HUES64 (cell line): ENCODE measurements around the gene JDP2.
A peak's percentile ranks its signal among the peaks of the same experiment; 100 is the strongest.

Experiments used
- H3K27ac ChIP-seq: 2 replicates; pipeline ENCODE4 v1.7.0; 2013; ENCODE audit warnings: low read depth, low read length, inconsistent platforms
- H3K27me3 ChIP-seq: 2 replicates; pipeline ENCODE4 v1.6.1; 2013; ENCODE audit warnings: mild to moderate bottlenecking, low read length; ENCODE audit not compliant: insufficient read depth
- H3K36me3 ChIP-seq: 2 replicates; pipeline ENCODE4 v1.6.1; 2013; ENCODE audit warnings: mild to moderate bottlenecking, low read length; ENCODE audit not compliant: insufficient read depth
- H3K4me1 ChIP-seq: 2 replicates; pipeline ENCODE4 v1.6.1; 2013; ENCODE audit warnings: mild to moderate bottlenecking, low read length, moderate library complexity; ENCODE audit not compliant: insufficient read depth
- H3K4me3 ChIP-seq: 2 replicates; pipeline ENCODE4 v1.5.1; 2013; ENCODE audit warnings: mild to moderate bottlenecking, low read length, moderate library complexity
- H3K9ac ChIP-seq: 2 replicates; pipeline ENCODE4 v1.6.1; 2013; ENCODE audit warnings: mild to moderate bottlenecking, low read depth, low read length
- H3K9me3 ChIP-seq: 2 replicates; pipeline ENCODE4 v1.6.1; 2013; ENCODE audit warnings: low read depth, low read length; ENCODE audit not compliant: insufficient read depth
- WGBS: fragments of 150-250, 120-280 bp; methylation state at CpG from one replicate; pipeline ENCODE4 v1.1.7; 2013; ENCODE audit warnings: missing lambda C conversion rate; 5-methylcytosine and 5-hydroxymethylcytosine counted together

The JDP2 gene

GRCh38 chr14:75456997-75457335, 29.1 kb downstream of the JDP2 start:
- H3K4me1 ChIP-seq = peaks cover 36% of the 10 kb centered on the region
- no peaks in the 10 kb centered on the region for H3K27me3 ChIP-seq
- H3K36me3 ChIP-seq = peaks cover 8% of the 10 kb centered on the region; the same call in 1 of the 2 replicates
- H3K9ac ChIP-seq = peak overlapping the region; percentile 30; the same call in 1 of the 2 replicates
- WGBS = 95% methylated on average over 5 of the region's 5 CpGs
- H3K4me3 ChIP-seq = no peak overlapping the region
- no peak overlapping the region for H3K27ac ChIP-seq
- no peaks in the 10 kb centered on the region for H3K9me3 ChIP-seq

- 80% methylated on average over 10 of the region's 10 CpGs for WGBS
- Histone ChIP-seq H3K36me3 (peaks cover 15% of the 10 kb centered on the region; the same call in 1 of the 2 replicates), H3K9me3 (no peaks in the 10 kb centered on the region), H3K9ac (peak overlapping the region; percentile 25; the same call in 1 of the 2 replicates), H3K27ac (peak overlapping the region; percentile 59; the same call in 1 of the 2 replicates), H3K27me3 (no peaks in the 10 kb centered on the region), H3K4me1 (peaks cover 29% of the 10 kb centered on the region), H3K4me3 (no peak overlapping the region)
Measured at GRCh38 chr14:75457648-75458165, 29.9 kb downstream of the JDP2 start.

DNA sequence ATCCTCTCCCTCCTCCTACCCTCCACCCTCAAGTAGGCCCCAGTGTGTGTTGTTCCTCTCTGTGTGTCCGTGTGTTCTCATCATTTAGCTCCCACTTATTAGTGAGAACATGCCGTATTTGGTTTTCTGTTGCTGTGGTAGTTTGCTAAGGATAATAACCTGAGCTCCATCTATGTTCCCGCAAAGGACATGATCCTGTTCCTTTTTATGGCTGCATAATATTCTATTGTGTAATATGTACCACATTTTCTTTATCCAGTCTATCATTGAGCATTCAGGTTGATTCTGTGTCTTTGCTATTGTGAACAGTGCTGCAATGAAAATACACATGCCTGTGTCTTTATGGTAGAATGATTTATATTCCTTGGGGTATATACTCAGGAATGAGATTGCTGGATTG, 30.5 kb downstream of the JDP2 start:
- H3K27me3 ChIP-seq = no peaks in the 10 kb centered on the region
- H3K36me3 ChIP-seq = peaks cover 20% of the 10 kb centered on the region; the same call in 1 of the 2 replicates
- no peak overlapping the region for H3K4me3 ChIP-seq
- H3K27ac ChIP-seq = no peak overlapping the region
- no peaks in the 10 kb centered on the region for H3K9me3 ChIP-seq
- no peak overlapping the region for H3K9ac ChIP-seq
- WGBS = 100% methylated on average over 2 of the region's 3 CpGs
- H3K4me1 ChIP-seq = peaks cover 25% of the 10 kb centered on the region

DNA sequence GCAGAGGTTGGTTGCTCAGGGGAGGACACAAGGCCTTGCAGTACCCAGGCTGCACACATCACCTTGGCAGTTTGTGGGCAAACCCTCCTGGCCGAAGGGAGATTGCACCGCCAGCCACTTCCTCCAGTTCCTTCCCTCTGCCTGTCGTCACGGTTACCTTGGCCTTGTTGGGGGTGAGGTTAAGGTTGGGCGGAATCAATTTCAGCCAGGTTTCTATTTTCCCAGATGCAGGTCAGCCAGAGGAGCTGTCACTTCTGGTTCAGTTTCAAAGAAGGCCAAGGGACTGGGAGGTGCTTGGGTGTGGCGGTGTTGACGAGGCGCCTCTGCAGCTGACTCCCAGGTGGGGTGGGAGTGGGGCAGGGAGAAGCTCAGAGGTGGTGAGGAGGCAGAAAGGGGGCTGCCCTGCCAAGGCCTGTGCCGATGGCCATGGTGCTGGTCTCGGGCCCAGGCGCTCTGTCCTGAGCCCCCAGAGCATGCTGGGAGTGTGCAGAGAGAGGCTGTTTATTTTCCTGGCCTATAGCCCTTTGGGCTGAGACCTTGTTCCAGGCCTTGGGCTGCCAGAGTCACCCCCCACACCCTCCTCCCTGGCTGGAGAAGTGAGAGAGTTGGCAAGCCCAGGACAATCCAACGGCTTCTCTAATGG, 31.4 kb downstream of the JDP2 start:
- H3K9ac ChIP-seq = no peak overlapping the region
- H3K9me3 ChIP-seq = no peaks in the 10 kb centered on the region
- H3K4me3 ChIP-seq = no peak overlapping the region
- peaks cover 20% of the 10 kb centered on the region; the same call in 1 of the 2 replicates for H3K36me3 ChIP-seq
- H3K27ac ChIP-seq = no peak overlapping the region
- H3K27me3 ChIP-seq = no peaks in the 10 kb centered on the region
- 90% methylated on average over 12 of the region's 12 CpGs for WGBS
- peaks cover 16% of the 10 kb centered on the region for H3K4me1 ChIP-seq

GRCh38 chr14:75459791-75460190, 32.0 kb downstream of the JDP2 start:
- Histone ChIP-seq H3K27ac (no peak overlapping the region), H3K36me3 (peaks cover 20% of the 10 kb centered on the region; the same call in 1 of the 2 replicates)
- WGBS = 88% methylated on average over 1 of the region's 1 CpG

DNA sequence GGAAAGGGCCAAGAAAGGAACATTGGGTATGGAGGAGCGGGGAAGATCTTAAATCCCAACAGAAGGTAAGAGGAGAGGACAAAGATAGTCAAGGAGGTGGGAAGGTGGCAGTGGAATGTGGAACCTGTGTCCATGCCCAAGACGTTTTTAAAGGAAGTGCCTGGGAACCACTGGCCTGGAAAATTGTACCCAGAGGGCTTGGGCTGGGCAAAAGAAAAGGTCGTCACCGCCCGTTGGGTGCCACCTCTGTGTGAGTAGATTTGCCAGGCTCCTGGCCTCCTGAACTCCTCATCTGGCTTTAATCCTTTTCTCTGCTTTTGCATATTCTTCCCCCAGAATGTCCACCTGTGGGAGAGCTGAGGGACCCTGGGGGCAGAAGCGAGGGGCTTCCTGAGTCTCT, 32.6 kb downstream of the JDP2 start:
- no peak overlapping the region for H3K27ac ChIP-seq
- 92% methylated on average over 6 of the region's 6 CpGs for WGBS
- H3K9me3 ChIP-seq = no peaks in the 10 kb centered on the region
- H3K4me1 ChIP-seq = peaks cover 15% of the 10 kb centered on the region
- no peaks in the 10 kb centered on the region for H3K27me3 ChIP-seq
- H3K4me3 ChIP-seq = no peak overlapping the region
- H3K9ac ChIP-seq = no peak overlapping the region
- peaks cover 20% of the 10 kb centered on the region; the same call in 1 of the 2 replicates for H3K36me3 ChIP-seq

More at GRCh38 chr14:75459791-75460190, 32.0 kb downstream of the JDP2 start:
- Histone ChIP-seq H3K9ac (no peak overlapping the region), H3K4me3 (no peak overlapping the region), H3K27me3 (no peaks in the 10 kb centered on the region), H3K4me1 (peaks cover 15% of the 10 kb centered on the region), H3K9me3 (no peaks in the 10 kb centered on the region)

DNA sequence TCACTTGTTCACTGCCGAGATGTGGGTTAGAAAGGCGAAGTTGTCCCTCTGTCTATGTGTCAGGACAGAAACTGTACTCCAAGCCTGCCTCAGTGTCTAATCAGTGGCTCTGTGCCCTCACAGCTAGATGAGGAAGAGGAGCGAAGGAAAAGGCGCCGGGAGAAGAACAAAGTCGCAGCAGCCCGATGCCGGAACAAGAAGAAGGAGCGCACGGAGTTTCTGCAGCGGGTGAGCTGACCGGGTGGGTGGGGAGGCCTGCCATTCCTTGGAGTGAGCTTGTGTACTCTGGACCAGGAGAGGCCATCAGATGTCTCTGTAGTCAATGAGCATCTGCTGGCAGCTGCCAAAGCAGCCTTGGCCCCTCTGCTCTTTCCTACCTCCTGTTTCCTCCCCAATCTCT, 33.5 kb downstream of the JDP2 start:
- Histone ChIP-seq H3K4me3 (no peak overlapping the region), H3K27me3 (no peaks in the 10 kb centered on the region), H3K9ac (no peak overlapping the region), H3K4me1 (peaks cover 10% of the 10 kb centered on the region), H3K9me3 (no peaks in the 10 kb centered on the region), H3K36me3 (peaks cover 20% of the 10 kb centered on the region; the same call in 1 of the 2 replicates), H3K27ac (no peak overlapping the region)
- WGBS = 96% methylated on average over 12 of the region's 12 CpGs

DNA sequence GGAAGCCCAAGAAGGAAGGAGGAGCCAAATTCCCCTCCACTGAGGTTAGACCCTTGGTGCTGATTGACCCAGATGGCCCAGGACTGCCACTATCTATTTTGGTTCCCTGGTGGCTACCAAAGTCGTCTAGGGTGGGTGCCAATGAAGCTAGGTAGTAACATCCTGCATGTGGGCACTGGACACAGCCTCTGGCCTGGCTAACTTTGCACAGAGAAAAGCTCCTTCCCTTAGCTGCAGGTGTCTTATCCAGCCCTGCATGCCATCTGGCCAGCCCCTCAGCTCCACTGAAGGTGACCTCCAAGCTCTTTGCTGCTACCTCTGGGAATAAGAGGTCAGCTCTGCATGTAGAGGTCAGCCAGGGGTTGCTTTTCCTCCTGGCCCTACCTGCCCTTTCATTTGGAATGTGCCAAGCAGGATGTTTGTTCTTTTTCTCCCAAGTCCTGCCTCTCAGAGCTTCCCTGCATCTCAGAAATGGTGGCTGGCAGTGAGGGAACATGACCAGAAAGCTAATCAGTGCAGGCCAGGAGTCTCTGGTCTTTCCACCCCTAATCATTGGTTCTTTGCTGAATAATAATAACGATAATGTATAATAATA, 34.0 kb downstream of the JDP2 start:
- peaks cover 20% of the 10 kb centered on the region; the same call in 1 of the 2 replicates for H3K36me3 ChIP-seq

DNA sequence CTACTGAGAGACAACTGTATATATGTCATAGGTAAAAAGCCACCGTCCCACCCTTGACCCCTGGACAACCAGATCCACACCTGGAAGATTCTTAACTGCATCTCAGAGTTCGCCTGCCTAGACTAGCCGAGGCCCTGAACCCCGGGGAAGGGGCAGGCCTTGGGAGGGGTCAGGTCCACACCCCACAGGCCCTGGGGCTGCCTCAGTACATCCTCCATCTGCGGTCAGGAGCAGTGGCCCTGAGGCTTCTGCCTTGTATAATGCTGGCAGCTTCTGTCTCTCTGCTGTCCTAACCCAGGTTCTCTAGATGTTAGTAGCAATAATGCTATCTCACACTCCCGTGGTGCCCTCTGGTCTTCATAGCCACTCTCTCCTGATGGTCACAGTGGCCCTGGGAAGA, 36.8 kb downstream of the JDP2 start:
- no peak overlapping the region for H3K4me3 ChIP-seq
- H3K4me1 ChIP-seq = no peaks in the 10 kb centered on the region
- H3K27me3 ChIP-seq = no peaks in the 10 kb centered on the region
- no peak overlapping the region for H3K27ac ChIP-seq
- WGBS = 95% methylated on average over 6 of the region's 6 CpGs
- H3K9ac ChIP-seq = no peak overlapping the region
- no peaks in the 10 kb centered on the region for H3K9me3 ChIP-seq
- H3K36me3 ChIP-seq = peaks cover 28% of the 10 kb centered on the region

More for the DNA sequence above, 34.0 kb downstream of the JDP2 start:
- no peaks in the 10 kb centered on the region for H3K27me3 ChIP-seq
- no peak overlapping the region for H3K27ac ChIP-seq
- H3K4me3 ChIP-seq = no peak overlapping the region
- WGBS = 88% methylated on average over 1 of the region's 2 CpGs
- H3K4me1 ChIP-seq = peaks cover 8% of the 10 kb centered on the region
- H3K9me3 ChIP-seq = no peaks in the 10 kb centered on the region
- H3K9ac ChIP-seq = no peak overlapping the region

- Histone ChIP-seq H3K27ac (no peak overlapping the region), H3K9ac (no peak overlapping the region), H3K36me3 (peaks cover 39% of the 10 kb centered on the region), H3K9me3 (no peaks in the 10 kb centered on the region), H3K4me1 (no peaks in the 10 kb centered on the region), H3K4me3 (no peak overlapping the region), H3K27me3 (no peaks in the 10 kb centered on the region)
- 95% methylated on average over 11 of the region's 11 CpGs for WGBS
Measured at GRCh38 chr14:75467763-75468162, 39.9 kb downstream of the JDP2 start.

DNA sequence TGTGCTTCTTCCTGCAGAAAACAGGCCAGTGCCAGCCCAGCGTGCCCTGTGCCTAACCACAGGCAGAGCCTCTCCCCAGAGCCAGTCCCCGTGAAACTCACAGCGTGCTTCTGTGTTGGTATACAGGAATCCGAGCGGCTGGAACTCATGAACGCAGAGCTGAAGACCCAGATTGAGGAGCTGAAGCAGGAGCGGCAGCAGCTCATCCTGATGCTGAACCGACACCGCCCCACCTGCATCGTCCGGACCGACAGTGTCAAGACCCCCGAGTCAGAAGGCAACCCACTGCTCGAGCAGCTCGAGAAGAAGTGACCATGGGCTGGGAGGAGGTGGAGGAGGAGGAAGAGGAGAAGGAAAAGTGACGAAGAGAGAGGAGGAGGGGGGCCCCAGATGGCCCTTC, 41.3 kb downstream of the JDP2 start:
- Histone ChIP-seq H3K27ac (no peak overlapping the region), H3K36me3 (peaks cover 35% of the 10 kb centered on the region), H3K9me3 (no peaks in the 10 kb centered on the region), H3K4me1 (no peaks in the 10 kb centered on the region), H3K9ac (no peak overlapping the region), H3K4me3 (no peak overlapping the region), H3K27me3 (no peaks in the 10 kb centered on the region)
- WGBS = 95% methylated on average over 16 of the region's 16 CpGs
